WTC11 (cell line): ENCODE data around the gene MYO16. TPM values are rescaled to one million over a fixed set of nuclear protein-coding genes. Genes with fewer than 3 reads are reported as not detected.

Source experiments
- ATAC-seq: fragments of 200-7000 bp; cut with Tn5 transposase; 2 replicates; pipeline ENCODE4 v1.10.0; 2021; ENCODE audit warnings: mild to moderate bottlenecking, moderate library complexity
- CTCF ChIA-PET: fragments of 300-600 bp; sonication (Branson Sonifier 250); formaldehyde crosslinking; loops from one replicate; lab custom pipeline; 2021; ENCODE audit warnings: antibody characterized with exemption; lab: Charles Lee
- POLR2A ChIA-PET: fragments of 350-600 bp; sonication (Branson Sonifier 250); formaldehyde crosslinking; loops from one replicate; lab custom pipeline; 2021; ENCODE audit warnings: antibody characterized with exemption; lab: Charles Lee
- DNase-seq: peaks from one replicate; pipeline ENCODE4 v3.0.0; 2021; ENCODE audit warnings: low spot score
- H3K27ac Mint-ChIP-seq: 2 replicates; pipeline ENCODE4 v1.8.0; 2021; ENCODE audit warnings: mixed read lengths
- H3K27me3 Mint-ChIP-seq: 2 replicates; pipeline ENCODE4 v1.8.0; 2021; ENCODE audit warnings: low read depth, mild to moderate bottlenecking, moderate library complexity, mixed read lengths
- H3K36me3 Mint-ChIP-seq: 2 replicates; pipeline ENCODE4 v1.8.0; 2021; ENCODE audit warnings: mixed read lengths
- H3K4me1 Mint-ChIP-seq: 2 replicates; pipeline ENCODE4 v1.8.0; 2022; ENCODE audit warnings: mixed read lengths
- H3K4me3 Mint-ChIP-seq: 2 replicates; pipeline ENCODE4 v1.8.0; 2021; ENCODE audit warnings: mild to moderate bottlenecking, moderate library complexity, mixed read lengths
- H3K9me3 Mint-ChIP-seq: 2 replicates; pipeline ENCODE4 v1.8.0; 2021; ENCODE audit warnings: mixed read lengths
- ATF6 ChIP-seq: sonication (generic); formaldehyde crosslinking; IDR thresholded peaks from 2 replicates; pipeline ENCODE4 v1.8.1; 2023; ENCODE audit warnings: mild to moderate bottlenecking, missing genetic modification reagents
- CREM ChIP-seq: sonication (generic); formaldehyde crosslinking; IDR thresholded peaks from 2 replicates; pipeline ENCODE4 v1.8.1; 2022; ENCODE audit warnings: mild to moderate bottlenecking, missing genetic modification reagents, moderate library complexity
- GABPB1 ChIP-seq: sonication (generic); formaldehyde crosslinking; IDR thresholded peaks from 2 replicates; pipeline ENCODE4 v1.8.1; 2023; ENCODE audit warnings: mild to moderate bottlenecking, missing genetic modification reagents
- GRHL2 ChIP-seq: fragments of 250-450 bp; sonication (Bioruptor Pico); IDR thresholded peaks from 2 replicates; pipeline ENCODE4 v1.8.0; 2022; ENCODE audit warnings: mild to moderate bottlenecking, moderate library complexity; ENCODE audit not compliant: insufficient replicate concordance, severe bottlenecking
- HMGXB4 ChIP-seq: sonication (generic); formaldehyde crosslinking; IDR thresholded peaks from 2 replicates; pipeline ENCODE4 v1.8.1; 2023; ENCODE audit warnings: mild to moderate bottlenecking, moderate library complexity, missing genetic modification reagents
- JAZF1 ChIP-seq: fragments of 250-450 bp; sonication (Bioruptor Pico); IDR thresholded peaks from 2 replicates; pipeline ENCODE4 v1.9.0; 2021; ENCODE audit warnings: moderate library complexity, mild to moderate bottlenecking, inconsistent platforms
- JUN ChIP-seq: sonication (generic); formaldehyde crosslinking; IDR thresholded peaks from 2 replicates; pipeline ENCODE4 v1.8.0; 2023; ENCODE audit warnings: mild to moderate bottlenecking, missing genetic modification reagents
- MLX ChIP-seq: sonication (generic); formaldehyde crosslinking; IDR thresholded peaks from 2 replicates; pipeline ENCODE4 v1.8.1; 2023; ENCODE audit warnings: mild to moderate bottlenecking, missing genetic modification reagents, moderate library complexity
- NR1H2 ChIP-seq: sonication (generic); formaldehyde crosslinking; IDR thresholded peaks from 2 replicates; pipeline ENCODE4 v1.9.0; 2021; ENCODE audit warnings: mild to moderate bottlenecking, moderate library complexity, missing genetic modification reagents
- OVOL2 ChIP-seq: fragments of 250-450 bp; sonication (Bioruptor Pico); IDR thresholded peaks from 2 replicates; pipeline ENCODE4 v1.9.0; 2021; ENCODE audit warnings: mild to moderate bottlenecking, borderline replicate concordance
- SP1 ChIP-seq: sonication (generic); formaldehyde crosslinking; conservative IDR thresholded peaks from 2 replicates; pipeline ENCODE4 v1.8.1; 2022; ENCODE audit warnings: missing genetic modification reagents
- ZNF121 ChIP-seq: sonication (generic); formaldehyde crosslinking; IDR thresholded peaks from 2 replicates; pipeline ENCODE4 v1.8.0; 2023; ENCODE audit warnings: missing genetic modification reagents
- ZNF281 ChIP-seq: sonication (generic); formaldehyde crosslinking; IDR thresholded peaks from 2 replicates; pipeline ENCODE4 v1.8.0; 2023; ENCODE audit warnings: mild to moderate bottlenecking, missing genetic modification reagents
- total RNA-seq: library from RNA; stranded (reverse); gene quantifications from 3 replicates; pipeline ENCODE4 v1.2.3, GENCODE V29; 2021
- TF ChIP-seq, protein P1 (sequence below): sonication (generic); formaldehyde crosslinking; IDR thresholded peaks from 2 replicates; pipeline ENCODE4 v1.8.0; 2022; ENCODE audit warnings: missing genetic modification reagents
- TF ChIP-seq, protein P2 (sequence below): fragments of 250-450 bp; sonication (Bioruptor Pico); IDR thresholded peaks from 2 replicates; pipeline ENCODE4 v1.9.0; 2021; ENCODE audit warnings: mild to moderate bottlenecking
- TF ChIP-seq, protein P3 (sequence below): sonication (generic); formaldehyde crosslinking; IDR thresholded peaks from 2 replicates; pipeline ENCODE4 v1.8.0; 2023; ENCODE audit warnings: missing genetic modification reagents

The MYO16 gene
- total RNA-seq, 1 experiment from 2014 or later, result 0.09 TPM

- no peak overlapping the region for H3K4me3 Mint-ChIP-seq
- TF ChIP-seq CREM (CRISPR knock-in tag) (no peak), NR1H2 (no peak), JUN (CRISPR knock-in tag) (no peak), JAZF1 (CRISPR knock-in tag) (no peak), HMGXB4 (CRISPR knock-in tag) (no peak), MLX (CRISPR knock-in tag) (no peak), ATF6 (CRISPR knock-in tag) (no peak), OVOL2 (no peak)
- TF ChIP-seq, protein P1, sequence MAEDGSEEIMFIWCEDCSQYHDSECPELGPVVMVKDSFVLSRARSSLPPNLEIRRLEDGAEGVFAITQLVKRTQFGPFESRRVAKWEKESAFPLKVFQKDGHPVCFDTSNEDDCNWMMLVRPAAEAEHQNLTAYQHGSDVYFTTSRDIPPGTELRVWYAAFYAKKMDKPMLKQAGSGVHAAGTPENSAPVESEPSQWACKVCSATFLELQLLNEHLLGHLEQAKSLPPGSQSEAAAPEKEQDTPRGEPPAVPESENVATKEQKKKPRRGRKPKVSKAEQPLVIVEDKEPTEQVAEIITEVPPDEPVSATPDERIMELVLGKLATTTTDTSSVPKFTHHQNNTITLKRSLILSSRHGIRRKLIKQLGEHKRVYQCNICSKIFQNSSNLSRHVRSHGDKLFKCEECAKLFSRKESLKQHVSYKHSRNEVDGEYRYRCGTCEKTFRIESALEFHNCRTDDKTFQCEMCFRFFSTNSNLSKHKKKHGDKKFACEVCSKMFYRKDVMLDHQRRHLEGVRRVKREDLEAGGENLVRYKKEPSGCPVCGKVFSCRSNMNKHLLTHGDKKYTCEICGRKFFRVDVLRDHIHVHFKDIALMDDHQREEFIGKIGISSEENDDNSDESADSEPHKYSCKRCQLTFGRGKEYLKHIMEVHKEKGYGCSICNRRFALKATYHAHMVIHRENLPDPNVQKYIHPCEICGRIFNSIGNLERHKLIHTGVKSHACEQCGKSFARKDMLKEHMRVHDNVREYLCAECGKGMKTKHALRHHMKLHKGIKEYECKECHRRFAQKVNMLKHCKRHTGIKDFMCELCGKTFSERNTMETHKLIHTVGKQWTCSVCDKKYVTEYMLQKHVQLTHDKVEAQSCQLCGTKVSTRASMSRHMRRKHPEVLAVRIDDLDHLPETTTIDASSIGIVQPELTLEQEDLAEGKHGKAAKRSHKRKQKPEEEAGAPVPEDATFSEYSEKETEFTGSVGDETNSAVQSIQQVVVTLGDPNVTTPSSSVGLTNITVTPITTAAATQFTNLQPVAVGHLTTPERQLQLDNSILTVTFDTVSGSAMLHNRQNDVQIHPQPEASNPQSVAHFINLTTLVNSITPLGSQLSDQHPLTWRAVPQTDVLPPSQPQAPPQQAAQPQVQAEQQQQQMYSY (CRISPR knock-in tag), result no peak
- TF ChIP-seq, protein P2, sequence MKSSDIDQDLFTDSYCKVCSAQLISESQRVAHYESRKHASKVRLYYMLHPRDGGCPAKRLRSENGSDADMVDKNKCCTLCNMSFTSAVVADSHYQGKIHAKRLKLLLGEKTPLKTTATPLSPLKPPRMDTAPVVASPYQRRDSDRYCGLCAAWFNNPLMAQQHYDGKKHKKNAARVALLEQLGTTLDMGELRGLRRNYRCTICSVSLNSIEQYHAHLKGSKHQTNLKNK (CRISPR knock-in tag), result no peak
- TF ChIP-seq, protein P3, sequence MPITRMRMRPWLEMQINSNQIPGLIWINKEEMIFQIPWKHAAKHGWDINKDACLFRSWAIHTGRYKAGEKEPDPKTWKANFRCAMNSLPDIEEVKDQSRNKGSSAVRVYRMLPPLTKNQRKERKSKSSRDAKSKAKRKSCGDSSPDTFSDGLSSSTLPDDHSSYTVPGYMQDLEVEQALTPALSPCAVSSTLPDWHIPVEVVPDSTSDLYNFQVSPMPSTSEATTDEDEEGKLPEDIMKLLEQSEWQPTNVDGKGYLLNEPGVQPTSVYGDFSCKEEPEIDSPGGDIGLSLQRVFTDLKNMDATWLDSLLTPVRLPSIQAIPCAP, result no peak
- H3K36me3 Mint-ChIP-seq, result no peaks in the 10 kb centered on the region
- DNase-seq (no peak), ATAC-seq (no peak)
- peaks cover 3% of the 10 kb centered on the region; the same call in 1 of the 2 replicates for H3K9me3 Mint-ChIP-seq
- no peak overlapping the region for H3K27ac Mint-ChIP-seq
- peaks cover 22% of the 10 kb centered on the region for H3K4me1 Mint-ChIP-seq
- no peaks in the 10 kb centered on the region for H3K27me3 Mint-ChIP-seq
- ChIA-PET CTCF (no interaction called here), POLR2A (no interaction called here)
Measured at GRCh38 chr13:109007946-109008345, 378.5 kb downstream of the MYO16 start.

GRCh38 chr13:109009756-109010155 lies 380.3 kb downstream of the MYO16 start:
- Mint-ChIP-seq H3K27ac (no peak overlapping the region), H3K4me3 (no peak overlapping the region), H3K27me3 (no peaks in the 10 kb centered on the region), H3K4me1 (peaks cover 22% of the 10 kb centered on the region), H3K36me3 (peaks cover 3% of the 10 kb centered on the region; the same call in 1 of the 2 replicates), H3K9me3 (peaks cover 17% of the 10 kb centered on the region)
- ChIA-PET CTCF (no interaction called here), POLR2A (no interaction called here)
- no peak for DNase-seq
- ATAC-seq, result no peak
- no peak for TF ChIP-seq GRHL2 (CRISPR knock-in tag)
- no peak for TF ChIP-seq ZNF121 (CRISPR knock-in tag)
- no peak for TF ChIP-seq ZNF281
- no peak for TF ChIP-seq GABPB1 (CRISPR knock-in tag)
- TF ChIP-seq SP1 (CRISPR knock-in tag), result no peak
